Pulmonary artery endothelial cell (primary cell): ENCODE results near the gene SMARCC2. TPM values are rescaled to one million over a fixed set of nuclear protein-coding genes. Genes with fewer than 3 reads are reported as not detected.
"Not testable (repeated sequence)": the region's sequence is repeated elsewhere in the genome, so short reads cannot be mapped to it uniquely, and the experiment has no call there.

ENCODE experiments used
- DNase-seq: peaks from one replicate; pipeline ENCODE4 v3.0.0-alpha.2; 2011; ENCODE audit warnings: low read depth, low spot score
- total RNA-seq: library from RNA; depleted of rRNA; stranded (reverse); fragments of >200 nt; gene quantifications from 2 replicates; pipeline ENCODE4 v1.2.3, GENCODE V29; 2014

Gene SMARCC2
- total RNA-seq, 1 donor from 2014 or later = 53.2 TPM

DNA sequence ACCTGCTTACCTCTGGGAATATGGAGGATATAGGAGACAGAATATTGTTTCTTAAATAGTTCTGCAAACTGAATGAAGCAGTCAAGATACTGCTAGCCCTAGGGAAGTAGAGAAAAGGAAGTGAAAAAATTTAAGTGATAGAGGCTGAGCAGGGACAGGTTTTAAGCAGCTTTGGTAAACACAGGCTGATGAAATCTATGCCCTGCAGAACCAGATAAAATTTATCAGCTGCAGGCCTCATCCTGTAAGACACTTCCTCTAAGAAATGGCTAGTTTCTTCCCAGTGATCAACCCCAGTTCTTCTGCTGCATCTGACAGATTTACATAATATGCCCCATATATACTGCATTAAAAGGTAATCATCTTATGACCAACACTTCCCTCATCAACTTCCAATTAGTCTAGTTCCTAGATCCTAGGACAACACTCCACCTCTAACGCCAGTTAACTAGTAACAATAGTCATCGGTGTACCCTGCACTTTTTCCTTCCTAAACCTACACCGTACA, 62.5 kb downstream of the SMARCC2 start:
- DNase-seq = no peak

DNA sequence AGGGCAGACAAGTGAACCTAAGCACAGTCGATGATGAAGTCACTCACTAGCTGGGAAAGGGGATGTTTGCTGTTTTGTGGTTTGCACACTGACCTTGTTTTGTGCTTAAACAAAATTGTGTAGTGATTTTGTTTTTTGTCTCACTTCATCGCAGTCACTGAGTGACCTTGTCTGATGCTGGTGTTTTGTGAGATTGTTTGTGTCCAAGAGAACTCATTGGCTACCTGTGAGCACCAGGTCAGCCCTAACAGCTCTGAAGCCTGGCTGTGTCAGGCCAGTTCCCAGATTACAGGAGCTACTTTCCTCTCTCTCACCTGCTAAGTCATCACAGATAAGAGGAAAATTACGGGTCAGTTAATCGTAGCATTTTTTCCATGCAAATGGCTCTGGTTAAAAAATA, 65.2 kb downstream of the SMARCC2 start:
- DNase-seq = no peak

DNA sequence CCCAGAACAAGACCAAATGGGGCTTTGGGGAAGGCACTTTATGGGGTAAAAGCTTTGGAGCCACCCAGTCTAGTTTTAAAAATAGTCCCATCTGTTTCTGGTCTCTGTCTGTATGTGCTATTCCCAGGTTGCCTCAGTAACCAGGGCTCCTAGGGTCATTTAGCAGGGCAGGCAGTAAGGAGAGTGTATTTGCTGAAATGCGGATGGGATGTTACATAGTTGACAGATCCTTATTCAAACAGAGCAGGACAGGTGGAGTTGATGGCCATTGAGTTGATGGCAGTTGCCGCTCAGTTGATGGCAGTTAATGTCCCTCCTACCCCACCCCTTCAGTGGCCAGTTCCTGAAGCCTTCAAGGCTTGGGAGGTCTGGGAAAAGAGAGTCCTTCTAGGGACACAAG, 66.6 kb downstream of the SMARCC2 start:
- no peak for DNase-seq

DNA sequence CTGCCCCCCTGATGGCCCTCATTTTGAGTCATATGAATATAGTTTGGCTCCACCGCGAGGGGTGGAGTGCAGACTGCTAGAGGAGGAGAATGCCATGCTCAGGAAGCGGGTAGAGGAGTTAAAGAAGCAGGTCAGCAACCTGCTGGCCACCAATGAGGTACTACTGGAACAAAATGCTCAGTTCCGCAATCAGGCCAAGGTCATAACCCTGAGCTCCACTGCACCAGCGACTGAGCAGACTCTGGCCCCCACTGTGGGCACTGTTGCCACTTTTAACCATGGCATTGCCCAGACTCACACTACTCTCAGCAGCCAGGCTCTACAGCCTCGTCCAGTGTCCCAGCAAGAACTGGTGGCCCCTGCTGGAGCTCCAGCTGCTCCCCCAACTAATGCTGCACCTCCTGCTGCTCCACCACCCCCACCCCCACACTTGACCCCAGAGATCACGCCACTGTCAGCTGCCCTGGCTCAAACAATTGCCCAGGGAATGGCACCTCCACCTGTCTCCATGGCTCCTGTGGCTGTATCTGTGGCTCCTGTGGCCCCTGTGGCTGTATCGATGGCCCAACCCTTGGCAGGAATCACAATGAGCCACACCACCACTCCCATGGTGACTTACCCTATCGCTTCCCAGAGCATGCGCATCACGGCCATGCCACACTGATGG, 67.9 kb downstream of the SMARCC2 start:
- DNase-seq = no peak

DNA sequence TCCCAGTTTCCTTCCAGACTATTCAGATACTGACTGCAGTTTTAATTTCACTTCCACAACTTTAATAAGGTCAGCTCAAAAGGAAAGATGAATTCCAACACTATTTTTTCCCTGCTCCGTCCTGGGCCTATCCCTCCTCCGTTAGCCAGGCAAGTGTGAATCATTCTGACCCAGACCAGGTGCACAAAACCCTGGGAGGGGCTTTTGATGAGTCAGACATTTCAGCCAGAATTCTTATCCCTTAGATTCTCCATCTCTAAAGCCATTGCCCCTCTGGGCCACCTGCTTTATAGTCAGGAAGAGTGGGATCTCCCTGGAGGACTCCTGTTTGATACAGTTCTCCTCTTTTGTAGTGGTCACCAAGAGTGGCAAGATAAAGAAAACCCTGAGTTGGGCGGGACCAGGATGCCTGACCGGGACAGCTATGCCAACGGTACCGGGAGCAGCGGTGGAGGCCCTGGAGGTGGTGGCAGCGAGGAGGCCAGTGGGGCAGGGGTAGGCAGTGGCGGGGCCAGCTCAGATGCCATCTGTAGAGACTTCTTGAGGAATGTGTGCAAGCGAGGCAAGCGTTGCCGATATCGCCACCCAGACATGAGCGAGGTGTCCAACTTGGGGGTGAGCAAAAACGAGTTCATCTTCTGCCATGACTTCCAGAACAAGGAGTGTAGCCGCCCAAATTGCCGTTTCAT, 69.0 kb downstream of the SMARCC2 start:
- no peak for DNase-seq

DNA sequence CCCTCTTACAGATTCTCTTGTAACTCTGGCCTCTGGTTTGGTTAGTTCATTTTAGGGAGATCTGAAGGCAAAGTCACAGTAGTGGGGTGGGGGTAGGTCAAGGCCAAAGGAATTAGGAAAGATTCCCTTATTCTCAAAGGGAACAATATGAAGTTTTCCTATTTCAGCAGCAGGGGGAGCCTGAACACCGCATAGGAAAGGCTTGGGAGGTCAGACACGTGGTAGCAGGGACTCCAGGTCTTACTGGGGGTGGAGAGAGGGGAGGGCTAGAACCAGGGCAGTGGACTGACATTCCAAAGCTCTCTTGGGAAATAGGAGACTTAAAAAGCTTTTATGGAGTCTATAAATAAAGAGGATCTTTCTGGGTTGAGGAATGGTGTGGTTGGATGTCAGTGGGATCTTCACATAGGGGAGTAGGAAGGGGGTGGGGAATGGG, 69.9 kb downstream of the SMARCC2 start:
- peak; percentile 84 for DNase-seq

DNA sequence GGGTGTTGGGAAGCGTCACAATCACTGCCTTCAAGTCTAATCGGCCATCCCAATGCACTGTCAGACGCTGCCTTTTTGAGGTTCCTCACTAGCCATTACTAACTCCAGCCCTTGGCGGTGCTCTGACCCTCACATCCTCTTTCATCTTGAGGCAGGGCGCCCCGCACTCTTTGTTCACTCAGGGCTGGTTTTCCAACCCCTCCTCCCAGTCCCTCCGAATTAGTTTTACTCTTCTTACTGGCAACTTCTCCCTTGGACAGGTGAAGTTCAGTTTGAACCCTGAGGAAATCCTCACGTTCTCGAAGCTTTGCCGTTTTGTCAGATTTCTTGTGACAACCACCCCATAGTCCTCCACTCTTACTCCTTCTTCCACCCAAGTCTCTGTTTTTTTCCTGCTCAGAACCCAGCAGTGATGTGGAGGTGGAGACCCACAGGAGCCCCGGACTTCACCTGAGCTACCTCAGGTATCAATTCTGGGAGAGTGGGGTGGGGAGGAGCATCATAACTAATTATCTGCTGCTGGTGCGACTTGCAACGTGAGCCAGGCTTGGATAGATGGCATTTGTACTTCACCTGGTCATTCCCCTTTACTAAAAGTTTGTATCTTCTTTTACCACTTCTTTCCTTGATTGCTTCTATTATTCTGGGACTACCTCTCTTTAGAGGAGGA, 70.5 kb downstream of the SMARCC2 start:
- no peak for DNase-seq

DNA sequence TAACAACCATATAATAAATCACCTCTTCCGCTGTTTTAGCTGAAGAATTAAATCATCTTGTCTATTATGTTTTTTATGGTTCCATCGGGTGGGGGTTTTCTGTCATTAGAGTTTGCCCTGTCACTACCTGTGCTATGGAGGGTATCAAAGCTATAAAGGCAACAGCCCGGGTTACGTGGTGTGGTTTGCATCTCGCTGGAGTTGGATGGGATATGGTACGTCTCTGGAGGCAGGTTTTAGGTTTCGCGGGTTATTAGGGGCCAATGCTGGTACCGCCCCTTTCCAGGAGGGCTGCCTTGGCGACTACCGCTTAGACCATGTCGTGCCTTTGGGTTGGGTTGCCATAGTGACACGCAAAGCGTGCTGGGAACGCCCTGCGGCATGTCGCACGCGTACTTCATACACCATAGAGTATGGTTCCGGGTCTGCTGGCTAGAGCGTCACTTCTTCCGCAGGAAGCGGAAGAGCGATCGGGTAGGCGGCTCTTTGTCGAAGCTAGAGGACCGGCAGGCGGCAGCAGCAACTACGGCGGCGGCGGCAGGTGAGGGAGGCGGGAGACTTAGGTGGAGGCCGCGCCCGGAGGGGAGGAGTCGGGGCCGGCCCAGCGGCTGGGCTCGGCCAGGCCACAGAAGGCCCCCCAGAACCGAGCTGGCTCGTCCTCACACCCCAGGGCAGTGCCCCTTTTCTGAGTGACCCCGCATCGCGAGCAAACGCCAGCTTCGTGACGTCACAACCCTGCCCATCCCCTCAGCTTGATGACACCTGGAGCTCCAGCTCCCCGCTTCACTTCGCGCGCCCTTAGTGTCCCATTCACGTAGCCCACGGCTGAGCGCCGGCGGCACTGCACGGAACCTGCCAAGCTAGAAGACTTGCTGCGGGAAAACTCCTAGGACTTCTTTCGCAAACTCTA, 71.2 kb downstream of the SMARCC2 start, which contains the start of gene ZC3H10:
TSS of gene ZC3H10 (plus strand) at position 489 of the 910 bp plus-strand sequence. CDS start 2,297 bp downstream, outside the sequence.
- peak; percentile 95 for DNase-seq

DNA sequence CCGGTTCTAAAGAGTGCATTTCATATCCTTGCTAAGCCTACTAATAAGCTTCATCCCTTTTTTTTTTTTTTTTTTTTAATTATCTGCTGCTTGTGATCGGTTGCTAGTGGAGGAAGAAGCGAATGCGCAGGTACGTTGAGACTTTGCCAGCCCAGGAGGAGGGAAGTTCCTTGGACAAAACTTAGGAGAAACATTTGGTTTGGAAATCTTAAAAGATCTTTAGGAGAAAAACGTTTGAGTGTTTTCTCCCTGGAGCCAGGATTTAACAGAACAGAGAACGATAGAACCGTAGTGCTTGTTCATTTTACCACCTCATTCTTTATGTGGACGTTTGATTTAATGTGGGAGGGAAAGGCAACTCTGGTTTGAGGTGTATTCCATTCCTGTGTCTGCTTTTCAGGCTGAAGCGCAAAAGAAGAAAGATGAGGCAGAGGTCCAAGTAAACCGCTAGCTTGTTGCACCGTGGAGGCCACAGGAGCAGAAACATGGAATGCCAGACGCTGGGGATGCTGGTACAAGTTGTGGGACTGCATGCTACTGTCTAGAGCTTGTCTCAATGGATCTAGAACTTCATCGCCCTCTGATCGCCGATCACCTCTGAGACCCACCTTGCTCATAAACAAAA, 72.1 kb downstream of the SMARCC2 start:
- DNase-seq = not testable (repeated sequence)

DNA sequence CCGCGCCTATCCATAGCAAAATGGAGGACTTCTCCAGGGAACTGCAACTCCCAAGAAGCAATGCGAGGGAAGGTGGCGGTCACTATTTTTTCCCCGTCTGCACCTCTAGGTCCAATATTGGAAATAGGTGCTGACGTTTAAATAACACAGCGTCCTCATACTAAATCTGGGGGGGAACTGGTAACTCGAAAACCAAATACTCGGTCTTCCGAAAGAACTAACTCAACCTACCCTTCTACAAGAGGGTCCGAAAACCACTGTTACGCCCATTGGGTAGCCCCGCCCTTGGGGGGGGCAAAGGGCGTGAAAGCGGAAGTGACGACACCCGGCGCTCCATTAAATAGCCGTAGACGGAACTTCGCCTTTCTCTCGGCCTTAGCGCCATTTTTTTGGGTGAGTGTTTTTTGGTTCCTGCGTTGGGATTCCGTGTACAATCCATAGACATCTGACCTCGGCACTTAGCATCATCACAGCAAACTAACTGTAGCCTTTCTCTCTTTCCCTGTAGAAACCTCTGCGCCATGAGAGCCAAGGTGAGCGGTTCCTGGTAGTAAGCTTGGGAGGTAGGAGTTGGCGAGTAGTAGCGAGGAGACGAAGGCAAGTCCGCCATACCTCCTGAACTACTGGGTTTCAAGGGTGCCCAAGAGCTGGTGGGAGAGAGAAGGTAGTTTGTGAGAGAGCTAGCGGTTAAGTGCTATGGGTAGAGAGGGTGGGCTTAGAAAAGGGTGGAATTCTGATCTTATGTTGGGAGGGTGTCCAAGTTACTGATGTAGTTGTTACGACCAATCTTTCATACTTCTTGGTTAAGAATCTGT, 72.8 kb downstream of the SMARCC2 start, which contains the start of gene RPL41:
TSS of gene RPL41 (plus strand) at position 367 of the 815 bp plus-strand sequence.
- DNase-seq = peak; percentile 79

DNA sequence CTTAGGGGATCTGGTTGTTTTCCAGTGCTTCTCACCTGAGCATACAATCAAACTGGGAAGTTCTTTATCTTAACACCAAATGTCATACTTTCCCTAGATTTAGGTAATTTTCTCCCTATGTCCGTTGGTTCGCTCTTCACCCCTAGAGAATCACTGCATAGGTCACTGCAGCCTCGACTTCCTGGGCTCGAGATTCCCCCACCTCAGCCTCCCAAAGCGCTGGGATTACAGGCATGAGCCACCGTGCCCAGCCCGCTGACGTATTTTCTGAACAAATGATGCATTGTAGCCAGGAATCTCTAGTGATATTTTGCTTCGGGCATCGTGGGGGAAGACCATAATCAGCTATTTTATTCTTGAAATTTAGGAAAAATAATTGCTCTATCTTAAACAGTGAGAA, 74.0 kb downstream of the SMARCC2 start:
- no peak for DNase-seq

DNA sequence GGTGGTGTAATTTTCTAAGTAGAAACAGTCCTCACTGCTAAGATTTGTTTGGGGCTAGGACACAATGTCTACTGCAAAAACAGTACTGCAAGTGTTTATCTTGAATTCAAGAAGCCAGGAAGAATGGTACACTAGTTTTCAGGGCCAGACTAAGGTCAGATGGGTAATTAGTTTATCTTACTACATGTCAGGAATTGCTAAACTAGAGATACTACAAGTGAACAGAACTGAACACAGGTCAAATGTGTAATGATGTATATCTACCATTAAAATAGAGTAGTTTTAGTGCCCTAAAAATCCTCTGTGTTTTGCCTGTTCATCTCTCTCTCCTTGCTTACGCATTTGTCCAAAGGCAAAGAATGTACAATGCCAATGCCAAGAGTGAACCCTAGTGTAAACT, 75.2 kb downstream of the SMARCC2 start:
- no peak for DNase-seq

Other genes starting within 250 kb of the SMARCC2 start
- gene PMEL, start 223.4 kb downstream of the SMARCC2 start, total RNA-seq = 0.33 and 0.42 TPM in 2 replicates
- 29.5 and 55.0 TPM in 2 replicates for gene CDK2, start 222.7 kb downstream of the SMARCC2 start, total RNA-seq
- 35.2 and 45.7 TPM in 2 replicates for gene RAB5B, start 215.4 kb downstream of the SMARCC2 start, total RNA-seq
- gene SUOX, start 192.2 kb downstream of the SMARCC2 start, total RNA-seq = 13.8 and 23.2 TPM in 2 replicates
- gene IKZF4, start 168.4 kb downstream of the SMARCC2 start, total RNA-seq = 0.46 and 0.86 TPM in 2 replicates
- gene RPS26, start 147.6 kb downstream of the SMARCC2 start, total RNA-seq = 94.9 and 101 TPM in 2 replicates
- 0.07 and 0.11 TPM in 2 replicates for gene ERBB3, start 109.3 kb downstream of the SMARCC2 start, total RNA-seq
- 240 and 266 TPM in 2 replicates for gene PA2G4, start 84.9 kb downstream of the SMARCC2 start, total RNA-seq
- gene RPL41, start 72.8 kb downstream of the SMARCC2 start, total RNA-seq = 2,515 and 3,966 TPM in 2 replicates
- 5.5 and 7.0 TPM in 2 replicates for gene ZC3H10, start 71.2 kb downstream of the SMARCC2 start, total RNA-seq
- 313 and 330 TPM in 2 replicates for gene ESYT1, start 61.2 kb downstream of the SMARCC2 start, total RNA-seq
- 60.6 and 81.1 TPM in 2 replicates for gene MYL6B, start 36.9 kb downstream of the SMARCC2 start, total RNA-seq
- 2,535 and 2,553 TPM in 2 replicates for gene MYL6, start 31.1 kb downstream of the SMARCC2 start, total RNA-seq
- gene RNF41, start 32.4 kb upstream of the SMARCC2 start, total RNA-seq = 189 and 215 TPM in 2 replicates
- 37.1 and 44.1 TPM in 2 replicates for gene NABP2, start 34.9 kb upstream of the SMARCC2 start, total RNA-seq
- gene SLC39A5, start 40.6 kb upstream of the SMARCC2 start, total RNA-seq = not detected in 2 replicates
- 13.1 and 21.4 TPM in 2 replicates for gene ANKRD52, start 68.9 kb upstream of the SMARCC2 start, total RNA-seq
- 4.9 and 7.3 TPM in 2 replicates for gene COQ10A, start 77.5 kb upstream of the SMARCC2 start, total RNA-seq
- 151 TPM in 2 replicates for gene CS, start 110.8 kb upstream of the SMARCC2 start, total RNA-seq
- gene CNPY2, start 126.5 kb upstream of the SMARCC2 start, total RNA-seq = 73.1 and 82.8 TPM in 2 replicates
- gene PAN2, start 144.5 kb upstream of the SMARCC2 start, total RNA-seq = 10.6 and 15.3 TPM in 2 replicates
- gene IL23A, start 149.4 kb upstream of the SMARCC2 start, total RNA-seq = 0.13 TPM in 1 of 2 replicates, not detected in the other
- gene STAT2, start 170.6 kb upstream of the SMARCC2 start, total RNA-seq = 54.6 and 87.9 TPM in 2 replicates
- gene APOF, start 173.4 kb upstream of the SMARCC2 start, total RNA-seq = not detected in 2 replicates